ENCODE data around the gene SH2B2.

GRCh38 chr7:102281785-102282184, 4.9 kb upstream of the SH2B2 start:
- TF ChIP-seq EZH2 (IDR thresholded peaks at IDR 0.05; ENCODE audit: insufficient read depth, poor library complexity, severe bottlenecking) (no peak), EZH2phosphoT487 (IDR thresholded peaks at IDR 0.05; ENCODE audit: insufficient read depth, low read depth) (no peak)
